GM12864 (cell line): Measurements from ENCODE around the gene PALMD.

ENCODE experiments used
- DNase-seq: peaks from one replicate; pipeline ENCODE4 v3.0.0-alpha.2; 2011; ENCODE audit warnings: low read depth
- H3K4me3 ChIP-seq: 2 replicates; pipeline ENCODE4 v1.5.1; 2011; ENCODE audit warnings: mild to moderate bottlenecking, low read depth, low read length, control low read depth
- CTCF ChIP-seq: IDR thresholded peaks from 2 replicates; pipeline ENCODE4 v1.5.1; 2011; ENCODE audit warnings: low read depth, mild to moderate bottlenecking, moderate library complexity, low read length, control low read depth, inconsistent platforms; ENCODE audit errors: missing control alignments

Gene PALMD

DNA sequence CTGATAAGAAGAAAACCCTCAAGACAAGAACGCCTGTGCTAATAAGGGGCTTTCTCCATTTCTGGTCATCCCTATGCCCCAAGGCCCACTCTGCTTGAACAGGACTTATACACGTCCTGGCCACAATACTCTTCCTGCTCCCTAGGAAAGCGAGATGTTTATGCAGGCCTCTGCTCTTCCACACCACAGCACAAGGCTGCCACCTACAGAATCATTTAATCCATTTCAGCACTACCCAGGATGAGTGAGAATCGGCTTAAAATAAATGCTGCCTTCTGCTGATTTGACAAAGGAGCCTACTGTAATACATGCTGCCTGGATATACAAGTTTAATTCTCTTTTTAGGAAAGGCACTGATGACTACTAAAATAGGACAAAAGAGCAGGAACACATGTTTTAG, 91.1 kb downstream of the PALMD start:
- no peak for TF ChIP-seq CTCF
- DNase-seq, result no peak
- no peak overlapping the region for H3K4me3 ChIP-seq

DNA sequence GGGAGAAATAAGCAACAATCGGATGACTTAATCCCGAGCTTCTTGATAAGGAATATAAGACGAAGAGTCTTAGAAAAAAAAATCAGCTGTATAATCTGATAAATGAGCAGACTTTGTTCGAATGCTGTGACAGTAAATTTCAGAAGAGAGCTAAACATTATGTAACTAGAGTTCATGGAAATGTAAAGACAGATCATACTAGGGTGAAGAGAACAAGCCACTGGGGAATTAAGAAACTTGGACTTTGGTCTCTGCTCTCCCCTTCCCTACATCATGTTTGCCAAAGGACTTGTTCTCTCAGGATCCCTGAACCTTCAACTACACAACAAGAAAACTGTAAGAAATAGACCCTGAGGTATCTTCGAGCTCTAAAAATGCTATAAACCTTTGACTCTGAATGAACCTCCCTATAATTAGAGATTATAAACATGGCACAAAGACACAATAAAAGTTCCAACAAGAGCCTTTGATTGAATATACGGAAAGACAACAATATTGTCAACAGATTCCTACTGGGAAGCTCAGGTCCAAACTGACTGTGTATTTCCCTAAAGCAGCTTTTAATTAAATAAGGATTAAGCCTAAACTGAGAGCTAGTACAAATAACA, 93.0 kb downstream of the PALMD start:
- DNase-seq, result no peak
- no peak overlapping the region for H3K4me3 ChIP-seq
- no peak for TF ChIP-seq CTCF

GRCh38 chr1:99740141-99740540, 94.2 kb downstream of the PALMD start:
- H3K4me3 ChIP-seq, result no peak overlapping the region
- TF ChIP-seq CTCF, result no peak
- DNase-seq, result no peak
